GM19240 (cell line): ENCODE results near the gene AFF3.

Experiments
- DNase-seq: peaks from one replicate; pipeline ENCODE4 v3.0.0; 2011; ENCODE audit warnings: low spot score; ENCODE audit not compliant: insufficient read length

The AFF3 gene

DNA sequence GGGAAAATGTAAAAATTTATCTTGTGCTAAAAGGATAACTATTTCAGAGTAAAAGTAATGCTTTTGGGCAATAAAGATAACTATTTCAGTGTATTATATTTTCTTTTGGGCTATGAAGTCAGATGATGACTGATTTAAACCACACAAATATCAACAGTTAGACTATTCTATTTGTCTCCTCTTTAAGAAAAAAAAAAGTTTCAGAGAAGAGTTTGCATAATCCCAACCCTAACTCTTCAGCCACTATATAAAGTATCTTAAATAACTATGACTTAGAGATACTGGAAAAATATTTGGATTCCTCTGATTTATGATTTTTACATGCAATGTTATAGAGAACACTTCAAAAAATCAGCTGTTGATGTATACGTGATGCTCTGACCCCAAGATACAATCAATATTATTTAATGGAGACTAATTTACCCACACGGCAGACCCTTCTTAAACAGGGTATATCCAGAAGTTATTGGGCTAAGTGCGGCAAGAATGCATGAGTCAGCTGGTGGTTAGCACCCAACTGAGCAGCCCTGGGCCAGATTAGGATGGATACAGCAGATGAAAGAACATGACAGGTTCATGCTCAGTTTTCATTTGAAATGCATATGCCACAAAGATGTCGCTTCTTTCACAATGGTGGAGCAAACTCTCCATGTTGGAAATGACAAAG lies 279.0 kb downstream of the AFF3 start:
- no peak for DNase-seq

GRCh38 chr2:99862566-99862965 lies 279.8 kb downstream of the AFF3 start:
- DNase-seq = no peak

DNA sequence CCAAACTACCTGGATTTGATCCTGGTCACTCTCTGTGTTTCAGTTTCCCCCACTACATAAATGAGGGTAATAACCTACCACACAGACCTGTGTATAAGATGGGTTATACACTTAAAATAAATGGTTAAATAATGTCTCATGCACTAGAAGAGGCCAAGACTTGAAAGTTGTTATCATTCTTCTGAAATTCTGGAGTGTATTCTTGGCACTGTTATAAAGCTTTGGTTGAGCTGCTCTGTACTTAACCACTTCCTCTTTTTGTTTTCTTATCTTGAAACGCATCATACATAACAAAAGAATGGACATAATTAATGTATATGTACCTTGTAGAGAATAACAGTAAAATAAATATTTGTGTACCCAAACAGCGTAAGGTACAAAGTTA lies 281.0 kb downstream of the AFF3 start:
- DNase-seq = no peak

- DNase-seq = no peak
These were observed 281.5 kb downstream of the AFF3 start for GRCh38 chr2:99860720-99861375.

GRCh38 chr2:99858951-99859596 lies 283.3 kb downstream of the AFF3 start:
- no peak for DNase-seq

GRCh38 chr2:99857867-99858444 lies 284.4 kb downstream of the AFF3 start:
- no peak for DNase-seq

DNA sequence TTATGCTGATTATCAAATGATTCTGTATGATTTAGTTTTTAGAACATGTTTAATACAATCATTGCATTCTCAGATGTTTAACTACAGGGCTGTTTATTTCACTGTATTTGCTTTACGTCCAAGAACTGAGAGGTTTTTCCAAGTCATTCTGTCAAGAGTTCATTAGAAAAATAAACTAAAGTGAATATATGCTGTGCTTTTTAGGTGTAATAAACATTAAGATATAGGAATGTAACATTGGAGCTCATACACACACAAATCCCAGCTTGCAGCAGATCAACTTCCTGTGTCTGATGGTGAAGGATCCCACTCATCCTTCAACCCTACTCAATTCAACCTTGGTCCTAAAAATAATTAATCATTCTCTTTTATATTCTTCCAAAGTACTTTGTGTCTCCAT lies 285.0 kb downstream of the AFF3 start:
- no peak for DNase-seq

DNA sequence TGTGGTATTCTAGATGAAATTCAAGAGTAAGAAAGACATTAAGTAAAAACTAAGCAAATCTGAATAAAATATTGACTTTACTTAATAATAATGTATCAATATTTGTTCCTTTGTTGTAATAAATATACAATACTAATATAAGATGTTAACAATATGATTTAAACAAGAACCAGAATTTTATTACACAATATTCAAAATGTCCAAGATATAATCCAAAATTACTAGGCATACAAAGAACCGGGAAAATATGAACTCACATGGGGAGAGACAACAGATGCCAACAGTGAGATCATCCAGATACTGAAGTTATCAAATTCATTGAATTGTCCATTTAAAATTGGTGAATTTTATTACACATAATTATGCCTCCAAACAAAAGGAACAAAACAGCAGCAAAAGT lies 286.3 kb downstream of the AFF3 start:
- DNase-seq = no peak

DNA sequence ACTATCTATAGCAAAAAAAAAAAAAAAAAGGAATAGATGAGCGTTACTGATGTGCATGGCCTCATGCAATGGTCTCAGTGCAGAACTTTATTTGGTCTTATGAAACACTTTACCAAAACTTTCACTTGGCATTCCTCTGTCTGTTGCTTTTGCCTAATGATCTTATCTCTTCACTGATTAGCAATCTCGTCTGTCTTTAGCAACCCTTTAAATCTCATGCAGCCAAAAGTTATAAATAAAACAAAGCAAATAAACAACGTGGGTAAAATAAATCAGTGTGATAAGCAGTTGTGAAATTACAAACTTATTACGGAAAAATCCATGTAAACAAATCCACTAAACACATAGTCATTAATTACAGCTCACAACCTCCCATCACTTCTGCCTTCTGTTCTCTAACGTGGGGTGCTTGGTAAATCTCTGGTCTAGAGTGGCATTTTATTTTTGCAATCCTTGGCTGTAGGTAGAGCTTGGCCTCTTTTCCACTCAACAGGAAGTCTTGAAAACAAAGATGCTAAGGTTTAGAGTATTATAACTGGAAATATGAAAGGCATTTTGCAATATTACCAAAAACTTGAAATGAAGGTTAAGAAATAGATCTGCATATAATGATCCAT lies 288.0 kb downstream of the AFF3 start:
- DNase-seq = no peak

- no peak for DNase-seq
These were observed 289.4 kb downstream of the AFF3 start for GRCh38 chr2:99852956-99853355.

DNA sequence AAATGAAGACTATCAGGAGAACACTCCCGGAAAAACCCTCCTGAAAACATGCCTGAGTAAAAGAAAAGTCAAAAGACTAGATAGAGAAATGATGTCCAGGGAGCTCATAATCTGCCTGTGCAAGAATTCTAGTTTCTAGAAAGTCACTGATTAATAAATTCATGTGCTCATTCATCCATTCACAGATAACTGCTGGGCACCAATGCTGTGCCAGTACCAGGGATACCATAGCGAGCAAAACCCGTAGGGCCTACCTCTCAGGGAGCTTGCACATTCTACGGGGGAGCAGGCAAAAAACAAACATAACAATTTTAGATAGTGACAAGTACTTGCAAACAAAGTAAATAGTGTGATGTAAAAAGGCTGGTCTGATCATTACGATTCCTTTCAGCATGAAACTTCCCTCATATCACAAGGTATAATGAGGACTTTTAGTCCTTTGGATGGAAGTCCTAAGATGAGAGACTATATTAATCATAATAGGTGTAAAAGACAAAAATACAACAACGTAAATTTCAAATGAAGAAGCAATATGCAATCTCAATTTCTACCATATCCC lies 289.9 kb downstream of the AFF3 start:
- no peak for DNase-seq

DNA sequence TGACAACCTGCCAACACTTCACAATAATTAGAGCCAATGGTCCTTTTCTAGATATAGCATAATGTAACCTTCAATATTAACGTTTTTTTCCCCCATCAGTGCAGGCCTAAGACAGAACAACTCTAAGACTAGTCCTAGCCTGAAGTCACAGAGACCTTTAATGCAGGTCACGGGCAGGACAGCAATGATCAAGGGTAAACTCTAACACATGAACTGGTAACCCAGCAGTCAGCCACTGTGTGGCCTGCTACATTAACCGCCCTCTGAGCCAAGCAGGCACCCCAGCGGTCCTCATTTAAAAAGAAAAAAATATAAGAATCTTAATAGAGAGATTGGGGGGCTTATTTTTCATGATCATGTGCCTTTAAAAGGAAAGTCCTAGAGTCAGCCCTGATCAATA lies 290.6 kb downstream of the AFF3 start:
- DNase-seq = no peak

GRCh38 chr2:99851089-99851488 lies 291.3 kb downstream of the AFF3 start:
- no peak for DNase-seq

DNA sequence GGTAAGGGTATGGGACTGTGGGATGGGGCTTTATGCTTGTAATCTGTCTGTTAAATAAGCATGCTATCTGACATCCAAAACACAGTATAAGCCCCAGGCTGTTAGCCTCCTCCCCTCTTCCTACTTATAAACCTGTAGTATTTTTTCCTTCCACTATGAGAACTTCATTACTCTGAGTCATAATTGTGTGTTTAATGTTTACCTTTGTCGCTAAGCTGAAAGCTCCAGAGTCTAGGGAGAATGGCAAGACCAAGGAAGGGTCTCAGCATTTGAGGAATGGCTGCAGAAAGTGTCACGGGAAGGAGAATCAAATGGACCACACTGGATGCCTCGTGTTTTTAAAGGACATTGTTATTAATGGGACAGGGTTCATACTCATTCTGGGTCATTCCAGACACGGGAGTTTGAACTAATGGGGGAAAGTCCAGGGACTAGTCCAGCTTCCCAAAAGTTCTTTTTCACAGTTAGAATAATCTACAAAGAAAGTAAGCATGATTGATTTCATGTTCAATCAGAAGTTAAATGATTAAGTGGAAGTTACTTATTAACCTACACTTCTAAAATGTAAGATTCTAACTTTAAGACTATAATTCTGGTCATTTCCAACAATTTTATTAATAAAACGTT lies 292.2 kb downstream of the AFF3 start:
- no peak for DNase-seq

DNA sequence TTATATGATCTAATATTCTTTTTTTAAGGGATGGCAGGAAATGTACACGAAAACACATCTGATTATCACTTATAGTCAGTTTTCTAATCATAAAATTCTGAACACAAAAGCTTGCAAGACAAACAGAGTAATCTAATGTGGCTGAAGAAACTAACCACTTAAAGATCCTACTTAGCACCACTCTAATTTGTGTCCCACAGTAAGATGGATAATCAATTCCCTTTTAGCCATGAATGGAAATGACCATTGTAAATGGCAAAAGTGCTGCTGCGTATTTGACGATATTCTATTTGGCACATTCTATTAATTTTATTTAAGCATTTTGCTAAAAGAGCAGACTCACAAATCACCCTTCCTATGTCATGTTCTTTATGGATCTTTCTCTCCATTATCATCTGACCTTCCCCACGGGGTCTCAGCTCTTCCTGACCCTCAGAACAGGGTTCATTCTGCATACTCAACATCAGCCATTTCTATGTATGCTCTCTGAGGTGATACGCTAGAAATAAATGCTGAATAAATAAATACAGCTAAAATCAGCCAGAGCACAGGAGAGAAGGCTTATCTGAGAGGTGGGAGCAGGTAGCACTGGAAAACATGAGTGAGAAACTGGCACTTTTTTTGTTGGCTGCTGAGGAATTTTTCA lies 295.8 kb downstream of the AFF3 start:
- DNase-seq = no peak

DNA sequence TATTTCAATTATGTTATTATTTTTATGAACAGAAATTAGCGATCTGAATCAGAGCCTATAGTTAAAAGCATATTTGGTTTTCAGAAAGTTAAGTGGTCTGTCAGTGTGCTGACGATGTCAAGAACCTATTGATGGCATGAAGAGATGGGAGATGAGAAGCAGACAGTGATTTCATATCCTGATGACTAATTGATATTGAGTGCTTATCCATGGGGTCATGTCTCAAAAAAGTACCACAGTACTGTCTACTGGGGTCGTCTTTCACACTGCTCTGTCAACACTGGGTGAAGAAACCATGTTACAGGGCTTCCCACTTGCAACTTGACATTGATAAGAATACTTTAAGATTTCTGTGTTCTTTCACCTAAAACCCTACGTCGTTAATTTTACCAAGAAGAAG lies 297.1 kb downstream of the AFF3 start:
- no peak for DNase-seq

DNA sequence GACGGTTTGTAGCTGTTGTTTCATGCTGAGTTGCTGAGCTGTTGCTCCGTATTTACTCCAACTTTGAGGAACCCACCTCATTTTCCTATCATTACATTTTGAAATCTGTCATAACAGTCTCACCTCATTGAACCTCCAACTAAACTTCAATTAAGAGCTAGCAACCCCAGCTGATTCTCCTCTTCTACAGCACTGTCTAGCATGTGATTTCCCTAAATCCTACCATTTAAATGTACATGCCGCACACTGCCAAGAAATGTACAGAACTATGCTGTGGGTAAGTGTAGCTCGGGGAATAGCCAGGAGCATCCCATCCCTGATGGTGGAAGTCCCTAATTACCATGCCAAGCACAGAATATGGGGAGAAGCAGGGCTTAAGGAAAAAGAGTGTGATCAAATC lies 299.9 kb downstream of the AFF3 start:
- no peak for DNase-seq

DNA sequence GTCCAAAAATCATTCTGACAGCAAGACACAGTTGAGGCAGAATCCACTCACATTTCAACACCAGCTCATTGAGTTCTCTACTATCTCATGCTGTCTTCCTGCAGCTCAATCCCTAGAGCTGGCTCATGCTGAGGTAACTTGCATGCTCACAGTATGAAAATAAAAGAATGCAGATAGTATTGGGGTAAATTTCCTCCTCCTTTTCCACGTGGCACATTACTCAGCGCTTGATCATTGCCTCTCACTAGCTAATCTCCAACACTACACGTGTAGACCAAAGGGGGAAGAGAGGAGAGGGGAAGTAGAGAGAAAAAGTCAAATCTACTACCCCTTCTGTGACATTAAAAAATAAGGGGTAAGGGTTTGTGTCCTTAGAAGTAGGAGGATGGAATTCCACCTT lies 300.6 kb downstream of the AFF3 start:
- no peak for DNase-seq

DNA sequence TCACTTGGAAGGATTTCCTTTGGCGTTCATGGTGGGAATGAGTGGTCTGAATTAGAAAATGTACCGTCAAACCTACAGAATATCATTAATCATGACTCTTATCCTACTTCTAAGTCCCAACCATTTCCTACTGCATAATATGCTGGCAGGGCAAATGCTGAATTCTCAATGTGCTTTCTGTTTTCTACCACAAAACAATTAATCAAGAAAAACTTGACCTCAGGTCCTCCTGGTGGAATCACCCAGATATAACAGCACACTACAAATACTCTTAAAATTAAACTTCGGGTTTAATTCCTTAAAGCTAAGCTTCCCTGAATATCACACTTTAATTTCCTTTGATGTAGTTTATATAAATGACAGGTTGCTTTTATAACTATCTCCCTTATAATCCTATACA lies 301.6 kb downstream of the AFF3 start:
- no peak for DNase-seq

GRCh38 chr2:99836690-99837605 lies 305.4 kb downstream of the AFF3 start:
- no peak for DNase-seq
